Measurements from ENCODE around the gene EEF1AKMT3. TPM values are rescaled to one million over a fixed set of nuclear protein-coding genes. Genes with fewer than 3 reads are reported as not detected.
A peak's percentile ranks its signal among the peaks of the same experiment; 100 is the strongest.

EEF1AKMT3 gene
- total RNA-seq, 2 donors from 2014 or later = 3.7 to 5.8 TPM

GRCh38 chr12:57803319-57803893, 31.0 kb downstream of the EEF1AKMT3 start:
- no peak overlapping the region for H3K4me3 Mint-ChIP-seq
- H3K27ac Mint-ChIP-seq = no peak overlapping the region
- no peaks in the 10 kb centered on the region for H3K4me1 ChIP-seq (ENCODE audit: control insufficient read depth, insufficient read depth, low read length)
- DNase-seq = peak; percentile 91
- peaks cover 36% of the 10 kb centered on the region for H3K36me3 ChIP-seq (ENCODE audit: control insufficient read depth, insufficient read depth, low read length)
- 50 to 70% methylated on average over 4 to 9 of the region's 9 CpGs for WGBS, 2 experiments (ENCODE audit: insufficient coverage in 1 of 2, insufficient read length in 1 of 2)
- no peaks in the 10 kb centered on the region for H3K9me3 ChIP-seq (ENCODE audit: control insufficient read depth, low read length)
- peaks cover 19% of the 10 kb centered on the region for H3K36me3 Mint-ChIP-seq (ENCODE audit: low read depth)
- H3K27ac ChIP-seq (ENCODE audit: low read depth, low read length) = no peak overlapping the region
- H3K27me3 ChIP-seq (ENCODE audit: control insufficient read depth, insufficient read depth, low read length, poor library complexity, severe bottlenecking) = no peaks in the 10 kb centered on the region
- no peak overlapping the region for H3K9ac ChIP-seq (ENCODE audit: extremely low read depth, low read length, poor library complexity, severe bottlenecking)
- H3K4me3 ChIP-seq (ENCODE audit: low read length) = no peak overlapping the region
- TF ChIP-seq, protein P1, sequence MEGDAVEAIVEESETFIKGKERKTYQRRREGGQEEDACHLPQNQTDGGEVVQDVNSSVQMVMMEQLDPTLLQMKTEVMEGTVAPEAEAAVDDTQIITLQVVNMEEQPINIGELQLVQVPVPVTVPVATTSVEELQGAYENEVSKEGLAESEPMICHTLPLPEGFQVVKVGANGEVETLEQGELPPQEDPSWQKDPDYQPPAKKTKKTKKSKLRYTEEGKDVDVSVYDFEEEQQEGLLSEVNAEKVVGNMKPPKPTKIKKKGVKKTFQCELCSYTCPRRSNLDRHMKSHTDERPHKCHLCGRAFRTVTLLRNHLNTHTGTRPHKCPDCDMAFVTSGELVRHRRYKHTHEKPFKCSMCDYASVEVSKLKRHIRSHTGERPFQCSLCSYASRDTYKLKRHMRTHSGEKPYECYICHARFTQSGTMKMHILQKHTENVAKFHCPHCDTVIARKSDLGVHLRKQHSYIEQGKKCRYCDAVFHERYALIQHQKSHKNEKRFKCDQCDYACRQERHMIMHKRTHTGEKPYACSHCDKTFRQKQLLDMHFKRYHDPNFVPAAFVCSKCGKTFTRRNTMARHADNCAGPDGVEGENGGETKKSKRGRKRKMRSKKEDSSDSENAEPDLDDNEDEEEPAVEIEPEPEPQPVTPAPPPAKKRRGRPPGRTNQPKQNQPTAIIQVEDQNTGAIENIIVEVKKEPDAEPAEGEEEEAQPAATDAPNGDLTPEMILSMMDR (conservative IDR thresholded peaks at IDR 0.05) = peak; percentile 90
- no peaks in the 10 kb centered on the region for H3K27me3 Mint-ChIP-seq (ENCODE audit: insufficient read depth)
- H3K4me1 Mint-ChIP-seq = no peaks in the 10 kb centered on the region
- no peaks in the 10 kb centered on the region for H3K9me3 Mint-ChIP-seq

DNA sequence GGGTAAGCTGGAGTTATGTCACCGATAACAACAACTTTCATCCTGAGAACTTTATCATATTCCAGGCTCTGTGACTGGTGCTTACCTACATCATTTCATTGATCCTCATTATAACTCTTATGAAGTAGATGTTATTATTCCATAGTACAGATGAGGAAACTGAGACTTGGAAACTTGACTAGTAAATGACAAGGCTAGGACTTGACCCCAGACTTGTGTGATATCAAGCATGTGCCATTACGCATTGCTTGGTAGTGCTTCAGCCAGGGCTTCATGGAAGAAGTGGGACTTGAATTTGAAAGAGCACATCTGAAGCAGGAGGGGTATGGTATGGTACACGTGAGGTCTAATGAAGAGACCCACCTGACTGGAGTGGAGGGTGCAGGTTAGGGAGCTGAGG, 34.3 kb downstream of the EEF1AKMT3 start:
- TF ChIP-seq, protein P1 (conservative IDR thresholded peaks at IDR 0.05) = no peak
- H3K36me3 Mint-ChIP-seq (ENCODE audit: low read depth) = peaks cover 20% of the 10 kb centered on the region
- no peaks in the 10 kb centered on the region for H3K9me3 Mint-ChIP-seq
- H3K9me3 ChIP-seq (ENCODE audit: control insufficient read depth, low read length) = no peaks in the 10 kb centered on the region
- no peak overlapping the region for H3K27ac Mint-ChIP-seq
- H3K9ac ChIP-seq (ENCODE audit: extremely low read depth, low read length, poor library complexity, severe bottlenecking) = no peak overlapping the region
- no peak for DNase-seq
- no peaks in the 10 kb centered on the region for H3K4me1 Mint-ChIP-seq
- no peaks in the 10 kb centered on the region for H3K27me3 ChIP-seq (ENCODE audit: control insufficient read depth, insufficient read depth, low read length, poor library complexity, severe bottlenecking)
- H3K4me3 Mint-ChIP-seq = no peak overlapping the region
- 92 to 100% methylated on average over 2 to 3 of the region's 3 CpGs for WGBS, 2 experiments (ENCODE audit: insufficient coverage in 1 of 2, insufficient read length in 1 of 2)
- no peak overlapping the region for H3K27ac ChIP-seq (ENCODE audit: low read depth, low read length)
- H3K4me1 ChIP-seq (ENCODE audit: control insufficient read depth, insufficient read depth, low read length) = no peaks in the 10 kb centered on the region
- H3K4me3 ChIP-seq (ENCODE audit: low read length) = no peak overlapping the region
- H3K27me3 Mint-ChIP-seq (ENCODE audit: insufficient read depth) = no peaks in the 10 kb centered on the region
- H3K36me3 ChIP-seq (ENCODE audit: control insufficient read depth, insufficient read depth, low read length) = peaks cover 29% of the 10 kb centered on the region

GRCh38 chr12:57807285-57807684, 34.9 kb downstream of the EEF1AKMT3 start:
- no peak overlapping the region for H3K27ac Mint-ChIP-seq
- H3K36me3 Mint-ChIP-seq (ENCODE audit: low read depth) = peaks cover 20% of the 10 kb centered on the region

More at GRCh38 chr12:57807285-57807684, 34.9 kb downstream of the EEF1AKMT3 start:
- H3K4me1 ChIP-seq (ENCODE audit: control insufficient read depth, insufficient read depth, low read length) = no peaks in the 10 kb centered on the region
- Mint-ChIP-seq H3K27me3 (ENCODE audit: insufficient read depth) (no peaks in the 10 kb centered on the region), H3K4me1 (no peaks in the 10 kb centered on the region), H3K9me3 (no peaks in the 10 kb centered on the region), H3K4me3 (no peak overlapping the region)
- DNase-seq = no peak
- no peak overlapping the region for H3K9ac ChIP-seq (ENCODE audit: extremely low read depth, low read length, poor library complexity, severe bottlenecking)
- H3K36me3 ChIP-seq (ENCODE audit: control insufficient read depth, insufficient read depth, low read length) = peaks cover 23% of the 10 kb centered on the region
- TF ChIP-seq, protein P1 (conservative IDR thresholded peaks at IDR 0.05) = no peak
- no peak overlapping the region for H3K4me3 ChIP-seq (ENCODE audit: low read length)
- no peaks in the 10 kb centered on the region for H3K27me3 ChIP-seq (ENCODE audit: control insufficient read depth, insufficient read depth, low read length, poor library complexity, severe bottlenecking)
- no peak overlapping the region for H3K27ac ChIP-seq (ENCODE audit: low read depth, low read length)
- no peaks in the 10 kb centered on the region for H3K9me3 ChIP-seq (ENCODE audit: control insufficient read depth, low read length)
- 92 to 98% methylated on average over 8 to 9 of the region's 9 CpGs for WGBS, 2 experiments (ENCODE audit: insufficient coverage in 1 of 2, insufficient read length in 1 of 2)

Measured in endodermal cell (in vitro differentiated cells).